GM12878 (cell line): ENCODE measurements around the gene PRM2. TPM values are rescaled to one million over a fixed set of nuclear protein-coding genes. Genes with fewer than 3 reads are reported as not detected.

ENCODE experiments used
- ATAC-seq: fragments of 200-7000 bp; cut with Tn5 transposase; 3 replicates; pipeline ENCODE4 v1.9.1; 2020; ENCODE audit warnings: mild to moderate bottlenecking, moderate library complexity
- BruUV-seq: library from RNA; stranded (reverse); fragments of 400-500 nt; replicated peaks from 2 replicates; lab custom pipeline; 2021; lab: Mats Ljungman, UMichigan
- CTCF ChIA-PET: fragments of 300-600 bp; sonication (Branson Sonifier 250); formaldehyde crosslinking; extraction: SDS; loops from one replicate; lab custom pipeline; 2021; ENCODE audit warnings: inconsistent platforms; lab: Yijun Ruan, JAX
- POLR2A ChIA-PET: fragments of 350-600 bp; formaldehyde crosslinking; extraction: SDS; loops from one replicate; lab custom pipeline; 2021; ENCODE audit warnings: inconsistent platforms; lab: Charles Lee
- RAD21 ChIA-PET: fragments of 300-600 bp; sonication (Branson Sonifier 250); formaldehyde crosslinking; loops from one replicate; lab custom pipeline; 2023; ENCODE audit warnings: antibody characterized with exemption; ENCODE audit not compliant: unreplicated experiment; lab: Charles Lee
- SMC1A ChIA-PET: fragments of 300-600 bp; sonication (Branson Sonifier 250); formaldehyde crosslinking; loops from one replicate; lab custom pipeline; 2023; ENCODE audit not compliant: unreplicated experiment, uncharacterized antibody; lab: Charles Lee
- DNase-seq: peaks from one replicate; pipeline ENCODE4 v3.0.0-alpha.2; 2011; ENCODE audit warnings: low read depth, low spot score
- FAIRE-seq: peaks from 3 replicates; lab custom pipeline; 2011; peaks lifted over from hg19 to GRCh38; lab: Jason Lieb, UNC
- H2AFZ ChIP-seq: 2 replicates; pipeline ENCODE4 v1.6.0; 2011; ENCODE audit warnings: low read depth, low read length, control low read depth; ENCODE audit not compliant: control insufficient read depth
- H3K27ac ChIP-seq: 2 replicates; pipeline ENCODE4 v1.5.1; 2011; ENCODE audit warnings: control low read depth; ENCODE audit not compliant: control insufficient read depth, insufficient read depth
- H3K27me3 ChIP-seq, 2 experiments: replicated peaks in 1 of 2; 2 replicates each; pipeline versions ENCODE4 v1.6.0 to v1.6.1; 2011; ENCODE audit warnings: low read length in 1 of 2; ENCODE audit not compliant: control insufficient read depth in 2 of 2, insufficient read depth in 2 of 2
- H3K36me3 ChIP-seq, 2 experiments: 2 replicates each; pipeline ENCODE4 v1.5.1; 2011; ENCODE audit warnings: low read length in 1 of 2; ENCODE audit not compliant: control insufficient read depth in 2 of 2, insufficient read depth in 2 of 2
- H3K4me1 ChIP-seq: 2 replicates; pipeline ENCODE4 v1.6.1; 2011; ENCODE audit warnings: mild to moderate bottlenecking, low read length, moderate library complexity, mixed read lengths; ENCODE audit not compliant: control insufficient read depth, insufficient read depth
- H3K4me2 ChIP-seq: 2 replicates; pipeline ENCODE4 v1.6.0; 2011; ENCODE audit warnings: control low read depth; ENCODE audit not compliant: control insufficient read depth, insufficient read depth
- H3K4me3 ChIP-seq: fragments of 200-600 bp; sonication (generic); 2 replicates; pipeline ENCODE4 v1.5.1; 2016
- H3K79me2 ChIP-seq: 2 replicates; pipeline ENCODE4 v1.6.0; 2011; ENCODE audit warnings: low read length; ENCODE audit not compliant: control insufficient read depth, insufficient read depth
- H3K9ac ChIP-seq: 2 replicates; pipeline ENCODE4 v1.8.0; 2011; ENCODE audit warnings: low read length, control low read depth, mixed read lengths; ENCODE audit not compliant: control insufficient read depth, insufficient read depth
- H3K9me3 ChIP-seq: replicated peaks from 3 replicates; pipeline ENCODE4 v1.5.1; 2011; ENCODE audit warnings: mild to moderate bottlenecking, low read length; ENCODE audit not compliant: control insufficient read depth, insufficient read depth
- H4K20me1 ChIP-seq: 2 replicates; pipeline ENCODE4 v1.6.0; 2011; ENCODE audit not compliant: control insufficient read depth, insufficient read depth
- BHLHE40 ChIP-seq, 2 experiments: fragments of 450-650 bp in 1 of 2; IDR thresholded peaks; 2 replicates each; pipeline ENCODE4 v1.6.1; 2011 to 2017; ENCODE audit warnings: low read depth in 2 of 2, borderline replicate concordance in 1 of 2, improper control_type of control experiment in 1 of 2, low read length in 1 of 2, mild to moderate bottlenecking in 1 of 2
- CEBPB ChIP-seq, 2 experiments: fragments of 150-350 bp in 1 of 2; IDR thresholded peaks; 2 replicates each; pipeline ENCODE4 v1.6.1; 2012 to 2014; ENCODE audit warnings: low read depth in 2 of 2, low read length in 2 of 2, borderline replicate concordance in 1 of 2, inconsistent platforms in 1 of 2
- CHD4 ChIP-seq: fragments of 200-600 bp; sonication (generic); IDR thresholded peaks from 2 replicates; pipeline ENCODE4 v1.6.1; 2016; ENCODE audit warnings: mild to moderate bottlenecking
- MEF2B ChIP-seq: fragments of 450-650 bp; IDR thresholded peaks from 2 replicates; pipeline ENCODE4 v1.6.1; 2018; ENCODE audit warnings: mild to moderate bottlenecking, moderate library complexity; ENCODE audit not compliant: partially characterized antibody, poor library complexity, severe bottlenecking
- MTA2 ChIP-seq: fragments of 450-650 bp; IDR thresholded peaks from 2 replicates; pipeline ENCODE4 v1.6.1; 2016; ENCODE audit warnings: low read depth, mild to moderate bottlenecking, moderate library complexity
- NR2C1 ChIP-seq: fragments of 450-650 bp; IDR thresholded peaks from 2 replicates; pipeline ENCODE4 v1.6.1; 2017; ENCODE audit warnings: antibody characterized with exemption, mild to moderate bottlenecking, moderate library complexity
- RAD51 ChIP-seq: fragments of 450-650 bp; IDR thresholded peaks from 2 replicates; pipeline ENCODE4 v1.6.1; 2016; ENCODE audit warnings: moderate library complexity, mild to moderate bottlenecking, inconsistent platforms
- REST ChIP-seq: IDR thresholded peaks from 2 replicates; pipeline ENCODE4 v1.6.1; 2012; ENCODE audit warnings: mild to moderate bottlenecking, low read depth, low read length
- SMAD1 ChIP-seq: fragments of 450-650 bp; IDR thresholded peaks from 2 replicates; pipeline ENCODE4 v1.6.1; 2018; ENCODE audit warnings: mild to moderate bottlenecking, low read depth; ENCODE audit not compliant: partially characterized antibody
- YY1 ChIP-seq: IDR thresholded peaks from 2 replicates; pipeline ENCODE4 v1.6.1; 2011; ENCODE audit warnings: low read depth, mild to moderate bottlenecking, low read length
- ZNF687 ChIP-seq: fragments of 450-650 bp; IDR thresholded peaks from 2 replicates; pipeline ENCODE4 v1.6.1; 2017; ENCODE audit warnings: mild to moderate bottlenecking, moderate library complexity
- WGBS: methylation state at CpG from one replicate; pipeline ENCODE4 v1.1.6; 2016; ENCODE audit warnings: low lambda C conversion rate; ENCODE audit not compliant: insufficient replicate concordance, insufficient coverage; ENCODE audit errors: missing lambda C conversion rate; 5-methylcytosine and 5-hydroxymethylcytosine counted together
- in situ Hi-C: fragments of 300-500 bp; cut with MboI; formaldehyde crosslinking; loops from 9 replicates; pipeline ENCODE4 v1.14.3; 2018; ENCODE audit warnings: mixed read lengths
- intact Hi-C: fragments of 100-400 bp; cut with micrococcal nuclease; formaldehyde crosslinking; loops from one replicate; pipeline ENCODE4 v1.14.2; 2022; ENCODE audit not compliant: unreplicated experiment
- polyA plus RNA-seq, 11 experiments: library from polyadenylated mRNA; depleted of rRNA in 4 of 11; unstranded in 6 of 11; stranded (reverse) in 5 of 11; fragments of >200 nt; fragmentation: Nextera tagmentation in 4 of 11; fragmentation: Illumina TruSeq in 1 of 11; extraction: Ambion mirVana in 4 of 11; extraction: Trizol in 1 of 11; gene quantifications; 1 replicate in 1 of 11; 2 replicates in 10 of 11; pipeline versions ENCODE4 v1.2.1 to v1.2.3, GENCODE V29; 2011 to 2016; ENCODE audit warnings: inconsistent platforms in 2 of 11, missing spikeins in 2 of 11, low read depth in 1 of 11
- total RNA-seq, 4 experiments: library from RNA; depleted of rRNA in 3 of 4; stranded (reverse); fragments of >200 nt in 3 of 4; fragmentation: Illumina TruSeq in 1 of 4; extraction: Trizol in 1 of 4; gene quantifications; 2 replicates each; pipeline versions ENCODE4 v1.2.1 to v1.2.3, GENCODE V29; 2013 to 2021

PRM2 gene
- total and polyA plus RNA-seq, 10 of the 15 experiments (the other 5 are each of a cell fraction or from before 2014, with no cell fraction given): not detected

- TF ChIP-seq REST (no peak), CHD4 (no peak), MTA2 (no peak), CEBPB (IDR thresholded peaks at IDR 0.05; ENCODE audit: borderline replicate concordance in 1 of 2, low read depth in 2 of 2, low read length in 2 of 2) (no peak), SMAD1 (peak; percentile 52), RAD51 (0 out of 2 replicates have a peak, but pooled peaks have one; percentile 38)
- TF ChIP-seq, all 136 proteins: peak for 3
Observed at GRCh38 chr16:11302977-11303376, 26.7 kb upstream of the PRM2 start (continued).

DNA sequence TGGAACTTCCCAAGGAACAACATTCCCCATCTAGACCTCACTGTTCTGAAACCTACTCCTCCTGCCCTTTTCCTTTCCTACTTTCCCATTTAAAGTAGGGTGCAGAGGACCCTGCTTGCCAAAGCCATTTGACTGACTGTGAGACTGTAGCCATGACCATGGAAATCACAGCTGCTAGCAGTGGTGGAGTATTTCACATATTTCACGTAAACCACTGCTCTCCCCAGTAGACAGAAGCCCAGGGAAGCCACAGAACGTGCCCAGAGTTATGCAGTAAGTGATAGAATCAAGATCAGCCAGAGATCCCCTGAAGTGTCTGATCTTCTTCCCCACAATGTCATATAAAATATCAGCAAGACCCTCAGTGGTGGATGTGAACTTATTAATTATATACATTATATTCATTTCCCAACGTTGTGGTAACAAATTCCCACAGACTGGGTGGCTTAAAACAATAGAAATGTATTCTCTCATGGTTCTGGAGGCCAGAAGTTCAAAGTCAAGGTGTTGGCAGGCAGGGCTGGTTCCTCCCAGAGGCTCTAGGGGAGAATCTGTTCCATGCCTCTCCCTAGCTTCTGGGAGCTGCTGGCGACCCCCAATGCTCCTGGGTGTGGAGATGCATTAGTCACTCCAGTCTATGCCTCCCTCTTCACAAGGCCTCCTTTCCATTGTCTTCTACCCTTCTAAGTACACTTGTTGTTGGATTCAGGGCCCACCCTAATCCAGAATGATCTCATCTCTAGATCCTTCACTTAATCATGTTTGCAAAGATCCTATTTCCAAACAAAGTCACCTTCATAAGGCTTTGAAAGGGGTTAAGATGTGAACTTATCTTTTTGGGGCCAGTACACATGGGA, 25.6 kb upstream of the PRM2 start:
- ATAC-seq (no peak), DNase-seq (no peak), FAIRE-seq (no peak)
- WGBS: 69% methylated on average over 4 of the region's 4 CpGs
- in situ Hi-C loops (loop anchor here (10.0 kb wide), 1 partner anchor 997 kb away; no protein-coding TSS in a partner anchor), intact Hi-C loops (no loop called here)
- RAD21 ChIA-PET: interaction anchor here (1.0 to 6.8 kb wide), 2 partner anchors 9 to 54 kb away, joined by 3 to 206 read pairs; no protein-coding TSS in a partner anchor
- POLR2A ChIA-PET: interaction anchor here (0.7 to 6.0 kb wide), 2 partner anchors 53 to 89 kb away, joined by 3 to 60 read pairs; no protein-coding TSS in a partner anchor
- H4K20me1 ChIP-seq: no peaks in the 10 kb centered on the region
- SMC1A ChIA-PET: interaction anchor here (0.7 to 8.4 kb wide), 4 partner anchors 9 to 51 kb away, joined by 3 to 194 read pairs (median 56); partner anchors contain the start of gene SOCS1
- no peak overlapping the region for H3K4me2 ChIP-seq
- no peak overlapping the region for H3K27ac ChIP-seq
- CTCF ChIA-PET: interaction anchor here (0.6 to 1.9 kb wide), 4 partner anchors 52 to 196 kb away, joined by 3 to 8 read pairs (median 3); no protein-coding TSS in a partner anchor
- H2AFZ ChIP-seq: no peak overlapping the region; the same call in 1 of the 2 replicates
- TF ChIP-seq ZNF687 (0 out of 2 replicates have a peak, but pooled peaks have one; percentile 12), NR2C1 (no peak), YY1 (no peak), MEF2B (peak; percentile 37), BHLHE40 (IDR thresholded peaks at IDR 0.05; ENCODE audit: borderline replicate concordance in 1 of 2, low read depth in 2 of 2, low read length in 1 of 2) (peak in 1 of 2 experiments; percentile 65; a peak in 1 of 4 replicates)
- H3K9me3 ChIP-seq: no peaks in the 10 kb centered on the region; the same call in 2 of the 3 replicates
- H3K9ac ChIP-seq: no peak overlapping the region; the same call in 1 of the 2 replicates
- H3K4me3 ChIP-seq: no peak overlapping the region
- no peaks in the 10 kb centered on the region; the same call in 1 of the 2 replicates for H3K79me2 ChIP-seq
- no peaks in the 10 kb centered on the region for H3K36me3 ChIP-seq
- no peaks in the 10 kb centered on the region for H3K27me3 ChIP-seq
- H3K4me1 ChIP-seq: peaks cover 54% of the 10 kb centered on the region
- BruUV-seq: no TSS peak
